ENCODE measurements around the gene SIX2.

DNA sequence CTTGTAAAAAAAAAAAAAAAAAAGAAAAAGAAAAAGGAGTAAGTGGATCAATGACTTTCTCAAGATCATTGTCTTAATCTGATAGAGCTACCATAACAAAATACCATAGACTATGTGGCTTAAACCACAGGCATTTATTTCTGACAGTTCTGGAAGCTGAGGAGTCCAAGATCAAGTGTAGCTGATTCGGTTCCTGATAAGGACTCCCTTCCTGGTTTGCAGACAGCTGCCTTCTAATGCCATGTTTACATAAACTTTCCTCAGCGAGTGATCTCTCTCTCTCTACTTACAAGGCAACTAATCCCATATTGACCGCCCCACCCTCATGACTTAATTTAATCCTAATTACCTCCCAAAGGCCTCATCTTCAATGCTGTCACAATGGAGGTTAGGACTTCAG is 36.5 kb upstream of the SIX2 start:
- TF ChIP-seq POLR2AphosphoS5 (IDR thresholded peaks at IDR 0.05; ENCODE audit: low read depth, low read length) (no peak), POLR2A (IDR thresholded peaks at IDR 0.05; ENCODE audit: low read depth, low read length) (no peak), TAF1 (IDR thresholded peaks at IDR 0.05; ENCODE audit: low read depth, low read length) (no peak)
